Smooth muscle cell (in vitro differentiated cells): Measurements from ENCODE around the gene COQ10A. TPM values are rescaled to one million over a fixed set of nuclear protein-coding genes. Genes with fewer than 3 reads are reported as not detected.
"Not testable (repeated sequence)": the region's sequence is repeated elsewhere in the genome, so short reads cannot be mapped to it uniquely, and the experiment has no call there.

Source experiments
- DNase-seq: peaks from one replicate; lab custom pipeline; 2025; ENCODE audit not compliant: unreplicated experiment; lab: John Stamatoyannopoulos, UW
- H2AFZ ChIP-seq: fragments of 200-600 bp; sonication (generic); 2 replicates; pipeline ENCODE4 v1.6.0; 2016; ENCODE audit warnings: antibody characterized with exemption, low read depth, mild to moderate bottlenecking
- H3F3A ChIP-seq: fragments of 200-600 bp; sonication (generic); 2 replicates; pipeline ENCODE4 v1.6.0; 2017; ENCODE audit warnings: antibody characterized with exemption, low read depth
- H3K27ac ChIP-seq: fragments of 200-600 bp; sonication (generic); 2 replicates; pipeline ENCODE4 v1.5.1; 2016; ENCODE audit warnings: low read depth, mild to moderate bottlenecking
- H3K27me3 ChIP-seq: fragments of 200-600 bp; sonication (generic); 2 replicates; pipeline ENCODE4 v1.6.1; 2016; ENCODE audit warnings: low read depth, mild to moderate bottlenecking
- H3K36me3 ChIP-seq: fragments of 200-600 bp; sonication (generic); 2 replicates; pipeline ENCODE4 v1.5.1; 2016; ENCODE audit warnings: low read depth
- H3K4me1 ChIP-seq: fragments of 200-600 bp; sonication (generic); 2 replicates; pipeline ENCODE4 v1.5.1; 2016; ENCODE audit warnings: low read depth
- H3K4me2 ChIP-seq: fragments of 200-600 bp; sonication (generic); 2 replicates; pipeline ENCODE4 v1.6.0; 2016; ENCODE audit warnings: mild to moderate bottlenecking
- H3K4me3 ChIP-seq: fragments of 200-600 bp; sonication (generic); 2 replicates; pipeline ENCODE4 v1.5.1; 2016; ENCODE audit warnings: mild to moderate bottlenecking
- H3K79me2 ChIP-seq: fragments of 200-600 bp; sonication (generic); 2 replicates; pipeline ENCODE4 v1.6.0; 2016; ENCODE audit warnings: low read depth, mild to moderate bottlenecking
- H3K9ac ChIP-seq: fragments of 200-600 bp; sonication (generic); 2 replicates; pipeline ENCODE4 v1.6.0; 2016; ENCODE audit warnings: low read depth
- H3K9me3 ChIP-seq: fragments of 200-600 bp; sonication (generic); replicated peaks from 2 replicates; pipeline ENCODE4 v1.5.1; 2016; ENCODE audit warnings: low read depth
- H4K20me1 ChIP-seq: fragments of 200-600 bp; sonication (generic); 2 replicates; pipeline ENCODE4 v1.6.0; 2016; ENCODE audit warnings: low read depth
- WGBS: methylation state at CpG from one replicate; pipeline ENCODE4 v1.1.7; 2016; ENCODE audit warnings: low lambda C conversion rate; 5-methylcytosine and 5-hydroxymethylcytosine counted together
- polyA plus RNA-seq: library from polyadenylated mRNA; unstranded; fragments of >200 nt; fragmentation: Nextera tagmentation; extraction: Ambion mirVana; gene quantifications from 2 replicates; pipeline ENCODE4 v1.2.1, GENCODE V29; 2016
- total RNA-seq: library from RNA; depleted of rRNA; stranded (reverse); fragments of >200 nt; gene quantifications from 2 replicates; pipeline ENCODE4 v1.2.3, GENCODE V29; 2014
- TF ChIP-seq, protein P1 (sequence below): fragments of 200-600 bp; sonication (generic); IDR thresholded peaks from 2 replicates; pipeline ENCODE4 v1.5.1; 2017; ENCODE audit warnings: borderline replicate concordance, mild to moderate bottlenecking, antibody characterized with exemption; ENCODE audit not compliant: insufficient read depth, poor library complexity, severe bottlenecking

COQ10A gene
- total and polyA plus RNA-seq, 2 experiments from 2014 or later: 9.8 to 11.0 TPM

DNA sequence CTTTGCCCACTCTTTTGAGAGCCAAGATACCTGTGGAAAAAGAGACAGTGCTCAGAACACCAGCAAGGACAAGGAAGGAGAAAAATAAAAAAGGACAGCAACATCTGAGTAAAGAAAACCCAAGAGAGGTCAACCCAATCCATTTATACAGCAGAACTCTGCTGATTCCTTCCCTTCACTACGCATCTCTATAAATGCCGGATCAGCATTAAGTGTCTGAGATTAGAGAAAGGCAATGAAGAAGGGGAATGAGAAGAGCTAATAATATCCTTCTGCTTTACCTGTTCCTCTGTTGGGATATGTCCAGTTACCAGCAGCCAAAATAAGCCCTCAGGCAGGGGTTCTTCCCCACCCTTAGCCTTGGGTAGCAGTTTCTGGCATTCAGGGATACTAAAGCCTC is 15.8 kb downstream of the COQ10A start:
- peaks cover 10% of the 10 kb centered on the region for H3K79me2 ChIP-seq
- DNase-seq: no peak
- TF ChIP-seq, protein P1, sequence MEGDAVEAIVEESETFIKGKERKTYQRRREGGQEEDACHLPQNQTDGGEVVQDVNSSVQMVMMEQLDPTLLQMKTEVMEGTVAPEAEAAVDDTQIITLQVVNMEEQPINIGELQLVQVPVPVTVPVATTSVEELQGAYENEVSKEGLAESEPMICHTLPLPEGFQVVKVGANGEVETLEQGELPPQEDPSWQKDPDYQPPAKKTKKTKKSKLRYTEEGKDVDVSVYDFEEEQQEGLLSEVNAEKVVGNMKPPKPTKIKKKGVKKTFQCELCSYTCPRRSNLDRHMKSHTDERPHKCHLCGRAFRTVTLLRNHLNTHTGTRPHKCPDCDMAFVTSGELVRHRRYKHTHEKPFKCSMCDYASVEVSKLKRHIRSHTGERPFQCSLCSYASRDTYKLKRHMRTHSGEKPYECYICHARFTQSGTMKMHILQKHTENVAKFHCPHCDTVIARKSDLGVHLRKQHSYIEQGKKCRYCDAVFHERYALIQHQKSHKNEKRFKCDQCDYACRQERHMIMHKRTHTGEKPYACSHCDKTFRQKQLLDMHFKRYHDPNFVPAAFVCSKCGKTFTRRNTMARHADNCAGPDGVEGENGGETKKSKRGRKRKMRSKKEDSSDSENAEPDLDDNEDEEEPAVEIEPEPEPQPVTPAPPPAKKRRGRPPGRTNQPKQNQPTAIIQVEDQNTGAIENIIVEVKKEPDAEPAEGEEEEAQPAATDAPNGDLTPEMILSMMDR: no peak

DNA sequence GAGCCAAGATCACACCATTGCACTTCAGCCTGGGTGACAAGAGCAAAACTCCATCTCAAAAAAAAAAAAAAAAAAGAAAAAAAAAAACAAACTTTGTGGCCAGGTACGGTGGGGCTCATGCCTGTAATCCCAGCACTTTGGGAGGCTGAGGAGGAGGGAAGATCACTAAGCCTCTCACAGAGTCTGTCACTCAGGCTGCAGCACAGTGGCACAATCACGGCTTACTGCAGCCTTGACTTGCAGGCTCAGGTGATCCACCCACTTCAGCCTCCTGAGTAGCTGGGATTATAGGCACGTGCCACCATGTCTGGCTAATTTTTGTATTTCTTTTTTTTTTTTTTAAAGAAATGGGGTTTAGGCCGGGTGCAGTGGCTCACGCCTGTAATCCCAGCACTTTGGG is 17.5 kb downstream of the COQ10A start:
- H3K9ac ChIP-seq, H3F3A ChIP-seq, H3K4me3 ChIP-seq, H3K4me2 ChIP-seq, H2AFZ ChIP-seq, H3K4me1 ChIP-seq, H3K27me3 ChIP-seq, H3K9me3 ChIP-seq, H3K27ac ChIP-seq, DNase-seq: not testable (repeated sequence)
- over 99% methylated on average over 5 of the region's 5 CpGs for WGBS
- Histone ChIP-seq H4K20me1 (peaks cover 25% of the 10 kb centered on the region), H3K36me3 (peaks cover 29% of the 10 kb centered on the region), H3K79me2 (peaks cover 27% of the 10 kb centered on the region)

More for the DNA sequence above, 15.8 kb downstream of the COQ10A start:
- WGBS: 95% methylated on average over 2 of the region's 2 CpGs
- Histone ChIP-seq H4K20me1 (peaks cover 9% of the 10 kb centered on the region), H3K27me3 (no peaks in the 10 kb centered on the region), H3K4me3 (no peak overlapping the region), H2AFZ (no peak overlapping the region), H3K36me3 (peaks cover 36% of the 10 kb centered on the region), H3K4me1 (no peaks in the 10 kb centered on the region), H3F3A (no peaks in the 10 kb centered on the region), H3K9me3 (no peaks in the 10 kb centered on the region), H3K4me2 (no peak overlapping the region), H3K27ac (no peak overlapping the region), H3K9ac (no peak overlapping the region)

DNA sequence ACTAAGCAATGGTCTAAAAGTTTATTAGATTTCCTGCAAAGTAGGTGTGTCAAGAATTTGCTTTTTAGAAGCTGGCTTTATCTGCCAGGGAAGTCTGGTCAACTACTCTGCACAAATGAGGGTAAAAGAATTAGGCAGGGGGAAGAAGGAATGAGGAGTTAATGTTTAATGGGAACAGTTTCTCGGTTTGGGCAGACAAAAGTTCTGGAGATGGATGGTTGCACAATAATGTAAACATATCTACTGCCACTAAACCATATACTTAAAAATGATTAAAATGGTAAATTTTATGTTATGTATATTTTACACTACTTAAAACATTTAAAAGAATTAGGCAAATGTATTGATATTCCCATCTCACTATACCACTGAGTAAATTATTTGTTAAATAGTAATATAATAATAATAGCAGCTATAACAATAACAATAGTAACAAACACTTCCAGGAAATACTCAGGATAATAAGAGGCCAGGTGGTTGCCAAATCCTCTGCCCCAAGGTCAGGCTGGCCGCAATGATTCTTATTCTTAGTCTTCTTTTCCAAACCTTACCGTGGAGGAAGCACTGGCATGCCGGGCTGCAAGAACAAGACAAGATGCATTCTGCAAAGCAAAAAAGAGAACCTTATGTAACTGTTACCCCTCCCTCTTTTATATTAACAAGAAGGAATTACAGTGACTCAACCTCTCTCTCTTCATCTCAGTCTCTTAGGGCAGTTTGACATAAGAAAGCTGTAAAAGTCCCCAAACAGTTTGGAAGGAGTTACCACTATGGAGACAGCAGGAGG is 19.5 kb downstream of the COQ10A start:
- no peak overlapping the region for H3K27ac ChIP-seq
- DNase-seq: no peak
- peaks cover 23% of the 10 kb centered on the region for H3K36me3 ChIP-seq
- no peaks in the 10 kb centered on the region for H3K4me1 ChIP-seq
- H3F3A ChIP-seq: no peaks in the 10 kb centered on the region
- WGBS: 95% methylated on average over 4 of the region's 4 CpGs
- no peak overlapping the region for H3K4me3 ChIP-seq
- H3K79me2 ChIP-seq: peaks cover 46% of the 10 kb centered on the region
- H4K20me1 ChIP-seq: peaks cover 38% of the 10 kb centered on the region
- H3K4me2 ChIP-seq: no peak overlapping the region
- TF ChIP-seq, protein P1: no peak
- H3K9me3 ChIP-seq: no peaks in the 10 kb centered on the region
- H3K9ac ChIP-seq: no peak overlapping the region
- H2AFZ ChIP-seq: no peak overlapping the region
- no peaks in the 10 kb centered on the region for H3K27me3 ChIP-seq

DNA sequence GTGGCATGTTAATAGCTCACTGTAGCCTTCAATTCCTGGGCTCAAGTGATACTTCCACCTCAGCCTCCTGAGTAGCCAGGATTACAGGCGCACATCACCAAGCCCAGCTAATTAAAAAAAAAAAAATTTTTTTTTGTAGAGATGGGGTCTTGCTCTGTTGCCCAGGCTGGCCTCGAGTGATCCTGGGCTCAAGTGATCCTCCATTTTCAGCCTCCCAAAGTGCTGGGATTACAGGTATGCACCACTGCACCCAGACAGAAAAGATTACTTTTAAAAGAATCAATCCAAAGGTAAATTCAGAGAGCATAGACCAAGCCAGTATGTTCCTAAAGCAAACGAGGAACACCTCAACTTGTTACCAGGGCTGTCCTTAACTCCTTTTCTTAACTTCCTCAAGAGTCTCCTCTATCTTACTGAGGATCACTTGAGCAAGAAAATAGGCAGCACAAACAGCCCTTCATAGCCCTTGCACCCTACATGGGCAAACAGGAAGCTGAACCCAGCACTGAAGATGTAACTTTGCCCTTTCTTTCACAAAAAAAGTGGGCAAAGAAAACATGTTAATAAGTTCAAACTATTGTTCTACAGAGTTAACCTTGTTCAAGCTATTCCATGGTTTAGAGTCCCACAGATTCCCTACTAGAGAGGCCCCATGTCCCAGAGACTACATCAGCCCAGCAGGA is 22.1 kb downstream of the COQ10A start:
- Histone ChIP-seq H3K9me3 (no peaks in the 10 kb centered on the region), H3K27ac (no peak overlapping the region), H3K4me1 (no peaks in the 10 kb centered on the region), H3K79me2 (peaks cover 66% of the 10 kb centered on the region), H2AFZ (no peak overlapping the region), H3K9ac (no peak overlapping the region), H3K4me3 (no peak overlapping the region), H3K27me3 (no peaks in the 10 kb centered on the region), H3K4me2 (no peak overlapping the region), H3F3A (no peaks in the 10 kb centered on the region), H3K36me3 (peaks cover 1% of the 10 kb centered on the region), H4K20me1 (peaks cover 62% of the 10 kb centered on the region)
- DNase-seq: no peak
- TF ChIP-seq, protein P1: no peak
- WGBS: 91% methylated on average over 3 of the region's 3 CpGs
